Ramos (cell line): ENCODE measurements around the gene CFAP97D2.
"Not testable (repeated sequence)": the region's sequence is repeated elsewhere in the genome, so short reads cannot be mapped to it uniquely, and the experiment has no call there.

ENCODE experiments used
- in situ Hi-C: fragments of 300-500 bp; cut with MboI; formaldehyde crosslinking; loops from one replicate; pipeline ENCODE4 v1.14.3; 2022; ENCODE audit warnings: low sequenced_read_pairs; ENCODE audit not compliant: unreplicated experiment

The CFAP97D2 gene

DNA sequence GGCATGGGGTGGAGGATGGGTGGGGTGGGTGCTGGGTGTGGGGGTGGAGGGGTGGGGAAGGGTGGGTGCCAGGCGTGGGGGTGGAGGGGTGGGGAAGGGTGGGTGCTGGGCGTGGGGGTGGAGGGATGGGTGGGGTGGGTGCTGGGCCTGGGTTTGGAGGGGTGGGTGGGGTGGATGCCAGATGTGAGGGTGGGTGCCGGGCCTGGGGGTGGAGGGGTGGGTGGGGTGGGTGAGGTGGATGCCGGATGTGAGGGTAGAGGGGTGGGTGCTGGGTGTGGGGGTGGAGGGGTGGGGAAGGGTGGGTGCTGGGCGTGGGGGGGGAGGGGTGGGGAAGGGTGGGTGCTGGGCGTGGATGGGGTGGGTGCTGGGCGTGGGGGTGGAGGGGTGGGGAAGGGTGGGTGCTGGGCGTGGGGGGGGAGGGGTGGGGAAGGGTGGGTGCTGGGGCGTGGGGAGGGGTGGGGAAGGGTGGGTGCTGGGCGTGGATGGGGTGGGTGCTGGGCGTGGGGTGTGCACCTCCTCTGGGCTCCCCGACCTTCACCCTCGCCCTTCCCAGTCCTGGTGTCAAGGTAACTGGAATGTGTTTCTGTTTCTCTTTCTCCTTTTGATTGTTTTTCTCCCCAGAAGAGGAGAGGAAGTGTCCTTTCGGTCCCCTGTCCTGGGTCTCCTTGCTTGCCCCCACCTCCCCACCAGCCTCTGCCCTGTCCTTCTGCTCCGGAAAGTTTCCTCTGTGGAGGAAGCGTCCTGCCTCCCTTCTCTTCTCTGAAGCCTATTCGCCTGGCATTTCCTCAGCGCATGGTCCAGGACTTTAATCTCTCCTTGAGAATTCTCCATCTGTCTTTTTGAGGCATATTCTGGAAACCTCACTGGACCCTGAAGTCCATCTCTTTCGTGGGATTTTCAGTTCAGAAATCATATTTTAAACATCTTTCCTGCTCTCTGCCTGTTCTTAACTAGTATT is 22.9 kb upstream of the CFAP97D2 start:
- in situ Hi-C loops: no loop called here

DNA sequence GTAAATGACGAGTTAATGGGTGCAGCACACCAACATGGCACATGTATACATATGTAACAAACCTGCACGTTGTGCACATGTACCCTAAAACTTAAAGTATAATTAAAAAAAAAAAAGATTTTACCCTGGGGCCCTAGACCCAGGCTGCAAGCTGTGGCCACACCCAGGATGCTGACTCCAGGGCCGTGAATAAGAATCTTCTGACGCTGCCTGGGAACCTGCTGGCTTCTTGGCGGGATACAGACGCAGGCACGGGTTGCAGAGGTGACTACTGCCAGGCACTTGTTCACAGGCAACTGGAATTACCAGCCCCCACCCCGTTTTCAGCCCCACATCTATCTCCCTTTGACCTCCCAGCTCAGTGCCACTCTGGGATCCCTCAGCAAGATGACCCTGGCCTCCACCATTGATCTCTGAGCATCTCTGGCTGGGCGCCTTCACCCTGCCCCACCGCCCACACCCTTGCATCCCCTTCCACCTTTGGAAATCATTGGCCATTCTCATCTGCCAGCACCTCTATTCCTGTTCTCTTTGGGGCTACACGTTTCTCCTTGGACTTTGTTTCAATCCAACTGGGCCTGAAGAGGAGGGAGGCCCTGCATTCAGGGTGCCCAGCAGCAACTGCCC is 21.1 kb upstream of the CFAP97D2 start:
- in situ Hi-C loops: no loop called here

DNA sequence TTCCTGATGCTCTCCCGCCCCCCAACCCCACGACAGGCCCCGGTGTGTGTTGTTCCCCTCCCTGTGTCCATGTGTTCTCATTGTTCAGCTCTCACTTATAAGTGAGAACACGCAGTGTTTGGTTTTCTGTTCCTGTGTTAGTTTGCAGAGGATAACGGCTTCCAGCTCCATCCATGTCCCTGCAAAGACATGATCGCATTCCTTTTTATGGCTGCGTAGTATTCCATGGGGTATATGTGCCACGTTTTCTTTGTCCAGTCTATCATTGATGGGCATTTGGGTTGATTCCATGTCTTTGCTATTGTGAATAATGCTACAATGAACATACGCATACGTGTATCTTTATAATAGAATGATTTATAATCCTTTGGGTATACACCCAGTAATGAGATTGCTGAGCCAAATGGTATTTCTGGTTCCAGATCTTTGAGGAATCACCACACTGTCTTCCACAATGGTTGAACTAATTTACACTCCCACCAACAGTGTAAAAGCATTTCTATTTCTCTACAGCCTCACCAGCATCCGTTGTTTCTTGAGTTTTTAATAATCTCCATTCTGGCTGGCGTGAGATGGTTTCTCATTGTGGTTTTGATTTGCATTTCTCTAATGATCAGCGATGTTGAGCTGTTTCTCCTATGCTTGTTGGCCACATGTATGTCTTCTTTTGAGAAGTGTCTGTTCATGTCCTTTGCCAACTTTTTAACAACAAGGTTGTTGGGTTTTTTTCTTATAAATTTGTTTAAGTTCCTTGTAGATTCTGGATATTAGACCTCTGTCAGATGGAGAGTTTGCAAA is 20.0 kb upstream of the CFAP97D2 start:
- in situ Hi-C loops: not testable (repeated sequence)

DNA sequence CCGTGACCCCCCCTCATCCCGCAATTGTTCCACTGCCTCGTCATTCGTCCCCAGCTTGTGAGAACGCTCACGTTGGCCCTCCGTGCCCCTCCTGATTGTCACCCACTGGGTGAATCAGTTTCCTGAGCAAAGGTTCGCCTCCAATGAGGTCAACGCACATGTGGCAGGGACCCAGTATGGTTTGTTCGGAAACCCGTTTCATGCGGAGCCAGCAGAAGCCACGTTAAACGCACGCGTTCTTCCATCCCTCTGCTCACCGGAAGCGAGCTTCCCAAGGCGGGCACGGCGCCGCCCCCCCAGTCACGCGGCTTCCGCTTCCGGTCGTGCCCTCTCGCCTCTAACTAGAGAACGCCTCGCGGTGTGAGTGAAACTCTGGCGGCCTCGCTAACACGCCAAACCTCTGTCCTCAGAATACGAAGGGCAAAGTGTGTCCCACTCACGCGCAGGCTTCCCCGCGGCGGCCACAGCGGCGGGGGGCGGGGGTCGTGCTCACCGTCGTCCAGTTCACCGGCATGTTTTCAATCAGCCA is 18.0 kb upstream of the CFAP97D2 start:
- in situ Hi-C loops: no loop called here

DNA sequence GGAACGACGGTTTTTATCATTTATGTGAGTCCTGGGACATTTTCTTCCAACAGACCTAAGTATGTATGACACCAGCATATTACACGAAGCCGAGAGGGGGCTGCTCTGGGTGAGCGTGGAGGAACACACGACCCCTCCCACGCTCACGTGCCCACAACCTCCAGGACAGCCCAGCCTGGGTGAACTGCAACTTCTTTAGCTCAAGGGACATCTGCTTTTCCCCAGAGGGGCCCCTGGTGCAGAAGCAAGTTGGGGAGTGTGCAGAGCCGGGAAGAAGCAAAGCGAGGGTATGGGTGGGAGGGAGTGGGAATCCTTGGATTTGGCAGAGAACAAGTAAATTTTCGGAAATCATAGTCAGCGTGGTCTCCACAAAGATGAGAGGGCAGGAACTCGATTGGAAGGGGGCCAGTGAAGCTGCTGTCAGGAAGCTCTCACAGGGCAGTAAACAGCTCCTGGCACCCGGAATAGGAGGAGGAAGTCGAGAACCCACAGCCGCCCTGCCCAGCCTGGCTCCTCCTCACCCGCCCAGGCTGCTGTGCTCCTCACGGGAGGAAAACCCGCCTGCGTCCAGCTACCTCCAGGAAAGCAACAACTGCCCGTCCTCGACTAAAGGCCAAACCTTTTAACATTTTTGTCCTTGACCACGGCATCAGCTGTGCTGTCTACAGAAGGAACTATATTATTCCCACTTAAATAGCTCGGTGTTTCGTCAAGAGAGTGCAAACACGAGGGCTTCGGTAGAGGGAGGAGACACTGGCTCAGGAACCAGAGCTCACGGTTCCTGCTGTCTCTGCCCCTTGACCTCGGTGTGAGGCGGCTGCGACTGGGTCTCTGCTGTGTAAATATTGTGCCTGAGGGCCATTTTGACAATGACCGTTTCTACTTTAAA is 17.2 kb upstream of the CFAP97D2 start:
- in situ Hi-C loops: no loop called here

DNA sequence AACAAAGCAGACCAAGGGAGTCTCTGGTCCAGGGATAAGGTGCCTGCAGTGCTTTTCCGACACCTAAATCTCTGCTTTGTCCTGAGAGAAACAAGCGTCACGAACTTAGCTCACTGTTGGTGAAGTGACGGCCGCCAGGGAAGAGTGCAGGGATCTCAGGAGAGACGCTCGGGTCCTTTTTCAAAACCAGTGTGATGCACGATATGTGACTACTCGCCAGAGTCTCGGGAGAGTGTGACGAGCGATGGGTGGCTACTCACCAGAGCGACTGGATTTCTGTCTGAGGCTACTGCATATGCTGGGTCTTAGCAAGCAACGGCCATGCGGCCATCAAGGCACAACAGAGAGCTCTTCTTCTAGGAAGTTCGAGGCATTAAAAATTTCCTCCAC is 16.5 kb upstream of the CFAP97D2 start:
- in situ Hi-C loops: no loop called here

DNA sequence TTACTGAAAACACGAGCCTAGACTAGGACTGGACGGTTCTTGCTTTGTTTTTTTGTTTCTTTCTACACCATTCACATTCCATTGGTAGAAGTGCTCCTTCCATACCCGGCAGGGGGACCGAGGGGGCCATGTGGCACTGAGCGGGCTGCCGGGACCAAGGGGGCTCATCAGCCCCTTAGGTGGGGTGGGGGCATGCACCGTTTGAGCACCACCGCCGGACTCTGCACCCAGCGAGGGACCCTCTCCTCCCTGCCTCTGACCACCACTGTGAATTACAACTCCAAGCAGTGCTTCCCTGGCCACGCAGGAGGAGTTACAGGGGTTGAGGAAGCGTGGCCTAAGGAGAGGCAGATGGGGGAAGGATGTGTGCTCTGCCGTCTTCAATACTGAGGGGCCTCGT is 15.0 kb upstream of the CFAP97D2 start:
- in situ Hi-C loops: no loop called here

DNA sequence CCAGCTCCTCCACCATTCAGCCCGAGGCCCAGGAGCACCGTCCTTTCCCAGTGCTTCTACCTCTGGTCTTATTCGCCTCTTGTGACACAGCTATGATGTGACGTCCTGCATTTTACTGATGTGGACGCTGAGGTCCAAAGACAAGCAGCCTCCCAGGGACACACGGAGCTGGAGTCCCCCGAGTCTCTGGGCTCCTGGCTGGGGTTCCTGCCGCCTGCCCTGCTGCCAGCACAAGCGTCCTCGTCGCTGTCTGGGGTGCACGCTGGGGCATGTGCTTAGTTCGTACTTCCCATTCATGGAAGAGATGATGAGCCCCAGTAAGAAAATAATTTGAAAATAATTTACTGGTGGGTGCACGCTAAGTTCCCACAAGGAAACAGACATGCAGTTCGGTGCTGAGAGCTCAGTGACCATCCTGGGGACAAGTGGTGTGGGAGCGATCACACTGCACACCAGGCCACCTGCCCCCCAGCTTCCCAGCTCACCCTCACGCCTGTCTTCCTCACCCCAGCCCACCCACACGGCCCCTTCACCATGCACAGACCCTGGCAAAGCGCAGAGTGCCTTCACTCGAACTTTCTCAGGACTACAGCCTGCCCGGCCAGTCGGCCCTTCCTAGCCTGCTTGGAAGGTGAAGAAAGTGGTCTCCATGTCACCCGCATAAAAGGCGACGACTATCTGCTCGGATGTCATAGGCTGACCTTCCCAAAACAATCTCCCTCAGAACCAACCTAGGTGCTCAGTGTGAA is 14.2 kb upstream of the CFAP97D2 start:
- in situ Hi-C loops: no loop called here

DNA sequence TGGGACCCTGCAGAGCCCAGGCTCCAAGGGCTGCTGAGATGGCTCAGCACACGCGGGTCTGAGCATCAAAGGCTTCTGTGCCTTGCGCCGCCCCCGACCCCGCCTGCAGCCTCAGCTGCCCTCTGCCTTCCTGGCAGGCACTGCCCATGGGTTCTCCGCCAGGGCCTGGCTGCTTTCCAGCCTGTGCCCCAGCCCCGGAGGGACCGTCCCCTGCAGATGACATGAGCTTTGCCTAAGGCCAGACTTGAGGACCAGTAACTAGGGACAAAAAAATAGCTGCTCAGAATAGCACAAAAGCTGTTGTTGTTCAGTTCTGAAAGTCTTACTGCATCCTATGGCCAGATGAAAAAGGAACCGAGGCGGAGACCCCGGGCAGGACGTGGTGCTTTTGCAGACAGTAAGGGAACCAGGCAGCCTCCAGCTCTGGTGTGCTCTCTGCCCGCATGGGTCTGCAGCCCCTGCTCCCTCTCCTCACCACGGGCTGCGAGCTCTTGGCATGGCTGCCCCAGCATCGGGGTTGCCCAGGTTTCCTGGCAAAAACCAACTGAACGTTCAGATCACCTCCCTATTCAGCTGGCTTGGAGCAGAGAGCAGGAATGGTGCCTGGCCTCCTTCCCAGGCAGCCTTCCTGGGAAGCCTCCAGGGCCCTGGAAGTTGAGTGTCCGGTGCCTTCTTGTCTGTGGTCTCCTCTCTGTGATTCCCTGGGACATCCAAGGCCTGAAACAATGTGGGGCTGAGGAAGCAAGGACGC is 12.5 kb upstream of the CFAP97D2 start:
- in situ Hi-C loops: no loop called here

DNA sequence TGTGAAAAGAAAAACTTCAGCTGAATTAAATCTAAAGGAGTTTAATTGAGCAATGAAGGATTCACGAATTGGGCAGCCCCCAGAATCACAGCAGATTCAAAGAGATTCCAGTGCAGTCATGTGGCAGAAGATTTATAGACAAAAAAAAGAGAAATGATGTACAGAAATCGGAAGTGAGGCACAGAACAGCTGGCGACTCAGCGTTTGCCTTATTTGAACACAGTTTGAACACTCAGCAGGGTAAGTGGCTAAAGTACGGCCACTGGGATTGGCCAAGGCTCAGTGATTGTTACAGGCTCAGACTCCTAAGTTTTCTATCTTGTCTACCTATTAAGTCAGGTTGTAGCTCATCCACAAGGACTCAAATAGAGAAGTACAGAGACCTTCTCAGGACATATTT is 11.6 kb upstream of the CFAP97D2 start:
- in situ Hi-C loops: no loop called here

DNA sequence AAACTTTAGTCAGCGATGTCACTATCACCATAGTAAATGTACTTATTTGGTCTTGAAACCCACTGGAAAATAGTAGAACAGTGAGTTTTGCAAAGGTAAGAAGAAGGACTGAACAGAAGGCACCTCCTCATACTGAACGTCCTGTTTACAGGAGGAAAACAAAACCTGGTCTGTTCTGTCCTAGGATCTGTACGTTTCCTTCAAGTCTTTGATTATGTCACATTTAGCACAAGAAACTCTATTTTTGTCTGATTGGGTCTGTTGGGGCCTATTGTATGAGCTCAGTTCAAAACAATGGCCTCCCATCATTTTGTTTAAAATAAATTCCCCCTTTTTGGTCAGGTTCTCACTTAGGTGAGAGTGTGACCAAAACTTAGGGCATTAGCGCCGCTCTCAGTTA is 11.2 kb upstream of the CFAP97D2 start:
- in situ Hi-C loops: no loop called here

DNA sequence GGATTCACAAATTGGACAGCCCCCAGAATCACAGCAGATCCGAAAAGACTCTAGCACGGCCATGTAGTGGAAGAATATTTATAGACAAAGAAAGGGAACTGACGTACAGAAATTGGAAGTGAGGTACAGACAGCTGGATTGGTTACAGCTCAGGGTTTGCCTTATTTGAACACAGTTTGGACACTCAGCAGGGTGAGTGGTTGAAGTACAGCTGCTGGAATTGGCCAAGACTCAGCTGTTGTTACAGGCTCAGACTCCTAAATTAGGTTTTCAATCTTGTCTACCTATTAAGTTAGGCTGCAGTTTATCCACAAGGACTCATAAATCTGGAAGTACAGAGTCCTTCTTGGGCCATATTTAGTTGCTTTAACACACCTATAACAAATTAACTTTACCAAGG is 5.8 kb upstream of the CFAP97D2 start:
- in situ Hi-C loops: no loop called here

DNA sequence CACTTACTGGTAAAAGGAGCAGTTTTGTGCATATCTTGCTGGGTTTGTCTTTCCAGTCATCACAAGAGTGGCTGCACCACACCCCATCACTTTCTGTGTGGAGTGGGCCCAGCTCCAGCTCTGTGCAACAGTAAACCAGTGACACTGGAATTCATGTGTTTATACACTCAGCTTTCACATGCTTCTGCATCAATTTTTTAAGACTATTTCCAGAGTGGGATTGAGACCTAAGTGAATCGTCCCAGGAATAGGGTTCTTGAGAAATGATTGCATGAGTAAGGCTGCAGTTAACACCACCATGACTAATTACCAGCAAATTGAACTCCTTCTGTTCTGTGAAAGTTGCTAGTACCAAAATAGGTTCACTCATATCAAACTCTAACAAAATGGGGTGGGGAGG is 5.3 kb upstream of the CFAP97D2 start:
- in situ Hi-C loops: no loop called here

DNA sequence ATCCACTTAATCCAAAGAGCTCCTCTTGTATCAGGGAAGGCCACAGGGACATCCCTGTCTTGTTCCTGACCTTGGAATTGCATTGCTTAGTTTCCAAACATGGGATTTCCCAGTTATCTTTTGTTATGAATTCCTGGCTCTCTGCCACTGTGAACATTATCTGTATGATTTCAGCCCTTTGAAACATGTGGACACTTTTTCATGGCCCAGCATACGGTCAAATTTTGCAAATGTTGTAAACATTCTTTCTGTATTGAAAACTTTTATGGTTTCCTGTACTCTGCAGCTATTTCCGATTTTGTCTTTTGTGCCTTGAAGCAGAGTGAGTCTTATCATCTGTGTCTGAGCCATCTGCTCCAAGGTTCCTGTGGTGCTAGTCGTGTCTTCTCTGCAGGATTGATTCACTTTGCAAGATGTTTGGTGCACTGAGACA is 4.5 kb upstream of the CFAP97D2 start:
- in situ Hi-C loops: no loop called here

DNA sequence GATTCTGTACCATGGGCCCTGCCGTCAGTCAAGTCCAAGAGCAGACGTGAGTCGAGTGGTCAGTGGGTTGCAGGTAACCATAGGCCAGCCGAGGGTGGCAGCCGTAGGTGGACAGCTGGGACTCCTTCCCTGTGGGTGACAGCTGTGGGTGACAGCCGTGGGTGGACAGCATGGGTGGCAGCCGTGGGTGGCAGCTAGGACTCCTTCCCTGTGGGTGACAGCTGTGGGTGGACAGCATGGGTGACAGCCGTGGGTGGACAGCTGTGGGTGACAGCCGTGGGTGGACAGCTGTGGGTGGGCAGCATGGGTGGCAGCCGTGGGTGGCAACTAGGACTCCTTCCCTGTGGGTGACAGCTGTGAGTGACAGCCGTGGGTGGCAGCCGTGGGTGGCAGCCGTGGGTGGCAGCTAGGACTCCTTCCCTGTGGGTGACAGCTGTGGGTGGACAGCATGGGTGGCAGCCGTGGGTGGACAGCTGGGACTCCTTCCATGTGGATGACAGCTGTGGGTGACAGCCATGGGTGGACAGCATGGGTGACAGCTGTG is 2.6 kb upstream of the CFAP97D2 start:
- in situ Hi-C loops: not testable (repeated sequence)

DNA sequence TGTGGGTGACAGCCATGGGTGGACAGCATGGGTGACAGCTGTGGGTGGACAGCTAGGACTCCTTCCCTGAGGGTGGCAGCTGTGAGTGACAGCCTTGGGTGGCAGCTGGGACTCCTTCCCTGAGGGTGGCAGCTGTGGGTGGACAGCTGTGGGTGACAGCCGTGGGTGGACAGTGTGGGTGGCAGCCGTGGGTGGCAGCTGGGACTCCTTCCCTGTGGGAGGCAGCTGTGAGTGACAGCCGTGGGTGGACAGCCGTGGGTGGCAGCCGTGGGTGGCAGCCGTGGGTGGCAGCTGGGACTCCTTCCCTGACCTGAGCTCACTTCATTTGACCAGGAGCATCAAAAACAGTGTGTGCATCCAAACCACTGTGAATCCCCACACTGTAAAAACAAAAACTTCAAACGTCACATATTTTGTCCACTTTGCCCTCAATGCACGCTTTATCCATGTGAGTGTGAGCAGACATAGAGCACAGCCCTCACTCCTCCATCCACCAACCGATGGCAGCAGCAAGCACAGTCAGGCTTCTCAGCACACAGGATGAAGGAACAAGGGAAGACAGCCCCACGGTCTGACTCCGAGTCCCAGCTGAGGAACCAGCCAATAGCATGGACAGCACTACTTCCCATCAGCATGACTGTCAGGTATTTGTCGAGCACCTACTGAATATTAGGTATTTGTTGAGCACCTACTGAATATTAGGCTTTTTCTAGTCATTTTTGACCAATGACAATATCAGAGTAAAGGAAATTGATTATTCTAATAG is 1.6 kb upstream of the CFAP97D2 start:
- in situ Hi-C loops: no loop called here
